Tibial artery (tissue), 4 donors: Measurements from ENCODE around the gene TBX15.
A peak's percentile ranks its signal among the peaks of the same experiment; 100 is the strongest.

Source experiments
- DNase-seq, 2 donors: peaks; one replicate each; pipeline ENCODE4 v3.0.0-alpha.2; 2019
- H3K27ac ChIP-seq, 2 donors: fragments of 200-600 bp; sonication (generic) in 1 of 2; 1 replicate in 1 of 2; 2 replicates in 1 of 2; pipeline ENCODE4 v1.5.1; 2018 to 2019; ENCODE audit warnings: mild to moderate bottlenecking in 1 of 2
- H3K27me3 ChIP-seq, 2 donors: fragments of 200-600 bp; sonication (generic) in 1 of 2; one replicate each; pipeline versions ENCODE4 v1.5.1 to v1.6.0; 2016 to 2019
- H3K36me3 ChIP-seq, 3 donors: fragments of 200-600 bp; sonication (generic) in 2 of 3; one replicate each; pipeline ENCODE4 v1.5.1; 2016 to 2019; ENCODE audit warnings: mild to moderate bottlenecking in 2 of 3
- H3K4me1 ChIP-seq, 4 donors: fragments of 200-600 bp; sonication (generic) in 2 of 4; 1 replicate in 3 of 4; 2 replicates in 1 of 4; pipeline ENCODE4 v1.5.1; 2016 to 2019
- H3K4me3 ChIP-seq, 2 donors: fragments of 200-600 bp; sonication (generic) in 1 of 2; 1 replicate in 1 of 2; 2 replicates in 1 of 2; pipeline ENCODE4 v1.5.1; 2018 to 2019; ENCODE audit warnings: mild to moderate bottlenecking in 2 of 2
- H3K9me3 ChIP-seq, 3 donors: fragments of 200-600 bp; sonication (generic) in 1 of 3; one replicate each; pipeline ENCODE4 v1.5.1; 2016 to 2019
- CTCF ChIP-seq, 2 experiments: fragments of 200-600 bp in 1 of 2; fragments of 450-650 bp in 1 of 2; IDR thresholded peaks; one replicate each; pipeline ENCODE4 v1.5.1; 2017 to 2019; ENCODE audit warnings: antibody characterized with exemption in 2 of 2, mild to moderate bottlenecking in 1 of 2, moderate library complexity in 1 of 2
- intact Hi-C: fragments of 100-400 bp; cut with DNase I; formaldehyde crosslinking; loops from one replicate; pipeline ENCODE4 v1.15.0; 2023; ENCODE audit warnings: low total_unique reads

Gene TBX15

GRCh38 chr1:118986555-118987467 is 1.3 kb downstream of the TBX15 start:
- TF ChIP-seq CTCF (IDR thresholded peaks at IDR 0.05), result no peak
- peak in 1 of 2 donors; percentile 69 for DNase-seq
- Histone ChIP-seq H3K9me3 (no peaks in the 10 kb centered on the region), H3K36me3 (no peaks in the 10 kb centered on the region), H3K4me3 (peak overlapping the region; percentile 71 to 91), H3K27me3 (no peaks in the 10 kb centered on the region), H3K4me1 (peaks cover 0 to 33% (median 9%) of the 10 kb centered on the region in 4 donors), H3K27ac (peak overlapping the region; percentile 95 to 99)
- intact Hi-C loops, result no loop called here

- H3K4me1 ChIP-seq, result peaks cover 0 to 42% (median 9%) of the 10 kb centered on the region in 4 donors
- H3K27me3 ChIP-seq, result no peaks in the 10 kb centered on the region
- H3K9me3 ChIP-seq, result no peaks in the 10 kb centered on the region
- peak overlapping the region; percentile 71 to 91 for H3K4me3 ChIP-seq
- H3K27ac ChIP-seq, result peak overlapping the region; percentile 95 to 99
- no peak for TF ChIP-seq CTCF (IDR thresholded peaks at IDR 0.05)
- peak; percentile 59 to 66 for DNase-seq
- intact Hi-C loops, result no loop called here
- no peaks in the 10 kb centered on the region for H3K36me3 ChIP-seq
Observed at GRCh38 chr1:118985640-118986554, 2.2 kb downstream of the TBX15 start.

- H3K27ac ChIP-seq, result peak overlapping the region; percentile 95 to 99
- peaks cover 0 to 38% (median 7%) of the 10 kb centered on the region in 4 donors for H3K4me1 ChIP-seq
- peak in 1 of 2 donors; percentile 69 for DNase-seq
- intact Hi-C loops, result no loop called here
- H3K4me3 ChIP-seq, result peak overlapping the region; percentile 71 to 91
- no peaks in the 10 kb centered on the region for H3K27me3 ChIP-seq
- no peak for TF ChIP-seq CTCF (IDR thresholded peaks at IDR 0.05)
- no peaks in the 10 kb centered on the region for H3K36me3 ChIP-seq
- H3K9me3 ChIP-seq, result no peaks in the 10 kb centered on the region
Observed at GRCh38 chr1:118984722-118985639, 3.2 kb downstream of the TBX15 start.

- H3K27ac ChIP-seq, result peak overlapping the region; percentile 95 to 99
- no peaks in the 10 kb centered on the region for H3K9me3 ChIP-seq
- H3K27me3 ChIP-seq, result no peaks in the 10 kb centered on the region
- H3K4me3 ChIP-seq, result peak overlapping the region; percentile 71 to 91
- H3K4me1 ChIP-seq, result peaks cover 0 to 30% (median 1%) of the 10 kb centered on the region in 4 donors
- intact Hi-C loops, result no loop called here
- TF ChIP-seq CTCF (IDR thresholded peaks at IDR 0.05), result no peak
- DNase-seq, result peak; percentile 59 to 81
- no peaks in the 10 kb centered on the region for H3K36me3 ChIP-seq
Observed at GRCh38 chr1:118984086-118984721, 3.9 kb downstream of the TBX15 start.
